HK-2 (cell line): ENCODE results near the gene C22orf15.

Experiments
- DNase-seq: peaks from one replicate; pipeline ENCODE4 v3.0.0-alpha.2; 2018; ENCODE audit not compliant: unreplicated experiment

Gene C22orf15

DNA sequence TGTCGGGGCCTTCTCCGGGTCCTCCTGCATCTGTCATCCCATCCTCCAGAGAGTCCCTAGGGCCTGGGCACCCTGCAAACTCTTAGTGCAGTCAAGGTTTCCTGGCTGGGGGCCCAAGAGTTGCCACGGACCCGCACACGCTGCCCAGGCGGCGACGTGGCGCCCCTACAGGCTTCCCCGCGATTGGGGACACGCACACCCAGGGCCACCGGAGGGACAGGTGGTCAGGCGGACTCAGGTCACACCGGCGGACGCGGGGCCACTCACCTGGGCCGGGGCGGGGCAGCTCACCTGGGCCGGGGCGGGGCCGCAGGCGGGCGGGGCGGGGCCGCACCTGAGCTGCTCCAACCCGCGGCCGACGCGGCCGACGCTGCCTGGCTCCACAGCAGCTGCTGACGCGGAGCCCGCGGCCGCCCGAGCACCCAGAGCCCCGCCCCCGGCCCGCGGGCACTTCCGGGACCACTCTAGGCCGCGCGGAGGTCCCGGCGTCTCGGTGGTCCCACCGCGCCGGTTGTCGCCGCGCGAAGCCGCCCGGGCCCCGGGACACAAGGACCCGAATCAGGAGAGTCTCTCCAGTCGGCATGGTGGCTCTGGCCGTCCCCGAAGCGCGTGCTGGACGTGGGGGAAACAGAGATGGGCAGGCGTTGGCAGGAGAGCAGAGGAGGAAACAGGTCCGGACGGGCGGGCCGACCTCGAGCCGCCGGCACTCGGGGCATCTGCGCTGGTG, 11.9 kb upstream of the C22orf15 start, which contains the start of gene ZNF70:
ZNF70 (minus strand) TSS at position 399 of the 727 bp plus-strand sequence. CDS start 5,972 bp downstream, outside the sequence.
- DNase-seq, result peak; percentile 83

DNA sequence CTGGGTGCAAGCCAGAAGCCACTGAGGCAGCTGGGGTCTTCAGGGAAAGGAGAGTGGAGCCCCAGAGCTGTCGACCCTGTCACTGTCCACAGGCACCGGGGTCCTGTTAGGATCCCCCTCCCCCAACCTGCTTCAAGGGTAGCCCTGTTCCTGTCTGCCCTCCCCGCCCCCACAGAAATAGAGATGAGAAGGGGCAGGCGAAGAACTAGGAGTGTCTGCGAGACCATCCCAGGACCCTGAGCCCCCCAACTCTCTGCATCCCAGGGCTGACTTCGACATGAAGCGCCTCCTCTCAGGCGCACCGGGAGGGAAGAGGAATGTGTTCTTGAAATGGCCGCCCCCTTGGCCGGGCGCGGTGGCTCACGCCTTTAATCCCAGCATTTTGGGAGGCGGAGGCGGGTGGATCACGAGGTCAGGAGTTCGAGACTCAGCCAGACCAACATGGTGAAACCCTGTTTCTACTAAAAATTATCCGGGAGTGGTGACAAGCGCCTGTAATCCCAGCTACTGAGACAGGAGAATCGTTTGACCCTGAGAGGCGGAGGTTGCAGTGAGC, 11.3 kb upstream of the C22orf15 start:
- DNase-seq, result no peak

DNA sequence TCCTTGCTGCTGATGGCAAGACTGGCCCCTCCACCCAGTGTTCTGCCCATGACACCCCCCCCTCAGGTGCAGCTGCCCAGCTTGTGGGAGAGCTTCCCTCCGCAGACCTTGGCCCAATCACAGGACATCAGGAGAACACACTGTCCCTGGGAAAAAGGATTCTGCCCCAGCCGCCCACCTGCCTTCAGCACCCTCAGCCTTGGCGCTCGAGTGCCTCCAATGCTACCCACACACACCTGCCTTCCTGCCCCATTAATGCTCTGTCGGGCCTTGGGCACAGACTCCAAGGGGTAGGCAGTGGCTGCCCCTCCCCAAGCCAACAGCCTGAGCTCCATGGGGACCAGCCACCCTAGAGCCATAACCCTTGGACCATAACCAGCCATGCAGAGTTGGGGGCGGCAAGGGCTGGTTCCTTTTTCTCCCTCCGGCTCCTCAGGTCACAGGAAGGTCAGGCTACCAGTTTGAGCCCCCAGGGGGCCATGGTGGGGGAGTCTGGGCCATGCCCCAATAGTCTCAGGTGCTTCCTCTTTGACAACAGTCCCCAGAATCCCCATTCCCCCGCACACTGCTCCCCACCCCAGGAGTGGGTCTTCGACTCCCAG, 10.6 kb upstream of the C22orf15 start:
- no peak for DNase-seq

DNA sequence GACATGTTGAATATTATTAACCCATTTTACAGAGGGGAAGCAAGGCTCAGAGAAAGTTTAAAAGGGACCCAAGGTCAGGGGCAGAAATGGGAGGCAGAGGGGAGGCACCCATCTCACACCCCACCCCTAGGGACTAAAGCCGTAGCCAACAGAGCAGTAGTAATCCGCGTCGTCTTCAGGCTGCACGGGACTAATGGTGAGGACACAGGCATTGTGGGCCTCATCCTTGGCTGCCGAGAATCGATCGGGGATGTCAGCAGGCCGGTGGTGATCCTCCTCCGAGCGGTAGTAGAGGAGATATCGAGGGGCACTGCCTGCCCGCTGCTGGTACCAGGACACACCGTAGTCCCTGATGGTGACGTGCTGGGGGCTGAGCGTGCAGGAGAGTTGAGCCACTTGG, 10.0 kb upstream of the C22orf15 start:
- no peak for DNase-seq

DNA sequence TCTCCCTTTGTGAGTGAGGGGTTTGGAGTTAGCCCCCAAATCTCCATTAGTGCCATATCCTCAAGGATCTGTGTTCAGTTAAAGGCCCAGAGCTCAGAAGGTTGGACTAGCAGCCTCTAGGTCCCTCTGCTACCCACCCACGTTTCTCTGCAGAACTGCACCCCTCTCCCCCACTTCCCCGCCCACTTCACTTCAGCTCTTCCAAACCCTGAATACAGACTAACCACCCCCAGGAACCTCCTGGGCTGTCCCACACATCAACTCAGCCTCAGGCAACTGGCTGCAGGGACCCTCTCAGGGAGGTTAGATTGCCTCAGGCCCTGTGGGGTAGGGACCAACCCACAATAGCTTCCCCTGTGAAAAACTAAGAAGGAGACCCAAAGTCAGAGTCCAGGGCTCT, 9.4 kb upstream of the C22orf15 start:
- no peak for DNase-seq

DNA sequence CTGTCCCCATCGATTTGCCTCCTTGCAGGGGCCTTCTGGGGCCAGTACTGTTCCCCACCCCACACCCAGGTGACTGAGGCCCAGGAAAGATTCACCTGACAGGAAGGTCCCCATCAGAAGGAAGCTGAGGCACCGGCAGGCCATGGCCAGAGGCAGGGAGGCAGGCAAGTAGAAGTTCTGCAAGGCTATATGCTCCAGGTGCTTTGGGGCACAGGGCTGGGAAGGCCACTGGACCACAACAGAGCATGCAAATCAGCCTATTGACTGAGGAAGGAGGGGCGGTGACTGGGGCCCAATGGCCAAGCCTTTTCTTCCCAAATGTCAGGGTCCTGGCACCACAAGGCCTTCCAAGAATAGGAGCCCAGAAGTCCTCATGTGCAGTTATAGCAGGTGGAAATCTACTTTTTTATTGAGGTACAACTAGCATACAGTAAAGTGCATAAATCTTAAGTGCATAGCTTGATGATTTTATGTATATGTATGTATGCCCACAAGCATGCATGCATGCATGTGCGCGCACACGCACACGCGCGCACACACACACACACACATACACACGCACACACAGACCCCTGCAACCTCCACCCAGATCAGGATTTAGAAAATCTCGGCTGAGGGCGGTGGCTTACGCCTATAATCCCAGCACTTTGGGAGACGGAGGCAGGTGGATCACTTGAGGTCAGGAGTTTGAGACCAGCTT, 8.4 kb upstream of the C22orf15 start, which contains the start of gene VPREB3:
VPREB3 (minus strand) TSS at position 206 of the 700 bp plus-strand sequence; CDS start at position 144, 62 bp downstream.
- no peak for DNase-seq

DNA sequence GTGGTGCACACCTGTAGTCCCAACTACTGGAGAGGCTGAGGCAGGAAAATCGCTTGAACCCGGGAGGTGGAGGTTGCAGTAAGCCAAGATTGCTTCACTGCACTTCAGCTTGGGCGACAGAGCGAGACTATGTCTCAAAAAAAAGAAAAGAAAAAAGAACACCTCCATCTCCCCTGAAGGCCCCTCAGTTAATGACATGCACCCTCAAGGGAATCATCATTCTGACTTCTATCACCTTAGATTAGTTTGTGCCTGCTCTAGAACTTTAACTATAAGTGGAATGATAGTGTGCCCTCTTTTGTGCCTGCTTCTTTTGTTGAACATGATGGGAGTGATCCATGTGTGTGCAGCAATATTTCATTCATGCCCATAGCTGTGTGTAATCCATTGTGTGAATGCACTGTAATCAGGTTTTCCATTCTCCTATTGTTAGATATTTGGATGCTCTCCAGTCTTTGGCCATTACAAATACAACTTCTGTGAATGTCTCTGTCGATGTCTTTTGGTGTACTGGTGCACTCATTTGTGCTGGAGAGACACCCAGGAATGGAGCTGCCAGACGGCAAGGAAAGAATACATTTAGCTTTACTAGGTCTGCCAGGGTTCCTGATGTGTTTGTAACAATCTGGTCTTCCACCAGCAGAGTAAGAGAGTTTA, 7.7 kb upstream of the C22orf15 start:
- DNase-seq, result no peak

DNA sequence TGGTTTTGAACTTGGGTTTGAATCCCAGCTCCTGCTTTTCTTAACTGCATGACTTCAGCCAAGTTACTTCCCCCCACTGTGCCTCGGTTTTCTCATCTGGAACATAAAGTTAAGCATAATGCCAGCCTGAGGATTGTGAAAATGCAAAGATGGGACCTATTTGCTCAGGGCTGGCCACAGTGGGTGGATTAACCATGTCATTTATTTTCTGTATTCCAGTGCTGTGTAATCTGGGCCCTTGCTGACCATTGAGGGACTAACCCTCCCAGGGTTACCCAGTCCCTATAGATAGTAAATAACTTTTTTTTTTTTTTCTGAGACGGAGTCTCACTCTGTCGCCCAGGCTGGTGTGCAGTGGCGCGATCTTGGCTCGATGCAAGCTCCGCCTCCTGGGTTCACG, 7.1 kb upstream of the C22orf15 start:
- DNase-seq, result no peak

DNA sequence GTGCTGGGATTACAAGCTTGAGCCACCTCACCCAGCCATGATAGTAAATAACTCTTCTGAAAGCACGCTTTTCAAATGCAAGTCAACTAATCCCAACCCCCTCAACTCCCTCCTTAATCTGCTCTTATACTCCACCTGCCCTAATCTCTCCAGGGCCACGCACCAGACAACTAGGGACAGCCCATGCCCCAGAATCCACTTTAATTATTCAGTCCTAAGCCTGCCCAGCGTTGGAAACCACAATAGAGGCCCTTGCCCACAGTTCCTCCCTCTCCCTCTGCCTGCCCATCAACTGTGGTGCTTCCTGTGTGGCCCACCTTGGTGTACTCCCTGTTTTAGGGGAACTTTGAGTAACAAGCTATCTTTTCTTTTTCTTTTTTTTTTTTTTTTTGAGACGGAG, 5.9 kb upstream of the C22orf15 start:
- DNase-seq, result no peak

DNA sequence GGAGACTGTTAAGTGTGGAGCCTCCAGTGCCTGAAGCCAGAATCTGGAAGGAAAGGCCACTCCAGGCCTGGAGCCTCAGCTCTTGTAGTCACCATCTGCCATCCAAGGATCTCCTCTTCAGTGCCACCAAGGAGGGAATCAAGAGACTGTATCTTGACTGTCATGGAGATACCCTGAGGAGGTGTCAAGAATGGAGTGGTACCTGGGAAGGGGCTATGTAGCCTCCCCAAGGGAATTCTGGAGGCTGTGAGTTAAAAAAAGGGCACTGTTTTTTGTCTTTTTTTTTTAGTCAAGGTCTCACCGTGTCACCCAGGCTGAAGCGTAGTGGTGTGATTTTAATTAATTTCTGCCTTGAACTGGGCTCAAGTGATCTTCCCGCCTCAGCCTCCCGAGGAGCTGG, 3.2 kb upstream of the C22orf15 start:
- DNase-seq, result no peak

DNA sequence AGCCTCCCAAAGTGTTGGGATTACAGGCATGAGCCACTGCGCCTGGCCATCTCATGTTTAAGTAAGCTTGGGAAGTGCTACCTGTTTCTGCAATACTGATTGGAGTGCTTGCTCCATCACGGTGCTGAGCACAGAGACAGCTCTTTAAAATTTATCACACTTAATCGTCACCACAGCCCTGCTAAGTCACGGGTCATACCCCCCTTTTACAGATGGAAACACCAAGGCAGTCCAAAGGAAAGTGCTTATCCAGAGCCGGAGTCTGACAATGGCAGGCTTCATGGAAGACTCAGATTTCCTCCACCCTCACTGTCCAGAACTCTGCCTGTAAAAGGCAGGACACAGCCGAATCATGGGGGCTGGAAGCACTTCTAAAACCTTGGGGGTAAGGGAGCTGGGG, 2.7 kb upstream of the C22orf15 start:
- no peak for DNase-seq

DNA sequence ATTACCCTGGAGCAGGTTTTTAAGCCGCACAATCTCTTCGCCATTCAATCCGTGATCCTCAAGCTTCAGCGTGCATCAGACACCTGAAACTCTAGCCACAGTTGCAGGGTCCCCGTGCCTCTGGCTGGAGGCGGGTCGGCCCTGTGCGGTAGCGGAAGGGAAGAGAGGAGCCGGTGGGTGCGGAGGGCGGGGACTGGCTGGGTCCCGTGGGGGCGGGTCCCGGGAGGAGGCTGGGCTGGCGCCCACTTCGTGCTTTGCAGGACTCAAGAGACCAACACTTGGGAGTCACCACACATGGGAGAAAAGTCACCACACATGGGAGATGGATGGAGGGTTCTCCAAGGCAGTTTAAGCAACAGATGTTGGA, 772 bp downstream of the C22orf15 start:
- DNase-seq, result no peak

DNA sequence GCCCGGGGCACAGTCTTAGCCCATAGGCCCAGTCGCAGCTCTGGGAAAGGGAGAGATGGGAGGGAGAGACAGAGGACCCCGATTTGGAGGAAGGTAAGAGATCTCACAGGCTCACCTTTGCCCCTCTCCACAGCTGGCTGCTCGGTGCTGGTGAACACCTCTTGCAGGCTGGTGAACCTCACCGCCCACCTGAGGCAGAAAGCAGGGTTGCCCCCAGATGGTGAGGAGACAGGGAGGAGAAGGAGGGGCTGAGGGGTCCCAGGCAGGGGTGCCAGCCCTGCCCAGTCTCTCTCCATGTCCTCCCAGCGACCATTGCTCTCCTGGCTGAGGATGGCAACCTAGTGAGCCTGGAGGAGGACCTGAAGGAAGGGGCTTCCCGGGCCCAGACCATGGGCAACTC, 1.2 kb downstream of the C22orf15 start:
- no peak for DNase-seq

DNA sequence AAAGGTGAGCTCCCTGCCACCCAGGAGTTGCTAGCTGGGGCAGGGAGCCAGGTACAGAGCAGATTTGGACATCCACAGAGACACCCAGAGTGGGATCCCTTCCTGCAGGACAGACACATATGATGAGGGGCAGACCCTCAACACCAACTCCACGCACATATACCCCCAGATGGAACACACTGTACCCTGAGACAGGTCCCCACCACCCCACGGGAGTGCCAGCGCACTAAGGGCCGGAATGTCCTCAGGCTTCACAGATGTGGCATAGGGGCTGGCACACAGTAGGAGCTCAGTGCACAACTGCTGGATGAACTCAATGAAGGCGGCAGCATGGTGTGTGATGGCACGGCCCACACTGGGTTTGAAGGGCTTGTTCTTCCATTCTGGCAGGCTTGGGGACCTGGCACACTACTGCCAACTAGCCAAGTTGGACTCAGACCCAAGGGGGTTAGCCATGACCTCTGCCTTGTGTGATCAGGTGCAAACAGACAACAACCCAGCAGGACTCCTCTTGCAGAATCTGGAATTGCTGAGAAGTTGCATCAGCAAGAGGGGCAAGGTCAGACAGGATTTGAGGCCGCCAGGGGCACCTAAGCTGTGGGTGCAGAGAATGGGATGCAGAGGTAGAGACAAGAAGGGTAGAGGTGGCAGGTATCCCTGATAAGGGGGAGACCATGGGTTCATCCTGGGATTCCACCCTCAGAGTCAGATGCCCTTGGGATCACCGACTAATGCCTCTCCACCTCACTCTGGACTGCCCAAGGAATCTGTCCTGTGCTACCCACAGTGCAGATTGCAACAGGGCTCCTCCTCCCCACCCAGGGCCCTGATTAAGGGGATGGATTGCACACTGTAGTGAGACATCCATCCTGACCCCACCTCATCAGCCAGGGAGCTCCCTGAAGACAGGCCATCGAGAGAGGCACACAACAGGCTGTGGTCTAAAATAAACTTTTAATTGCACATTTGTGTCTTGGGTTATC, 2.4 kb downstream of the C22orf15 start:
- no peak for DNase-seq

DNA sequence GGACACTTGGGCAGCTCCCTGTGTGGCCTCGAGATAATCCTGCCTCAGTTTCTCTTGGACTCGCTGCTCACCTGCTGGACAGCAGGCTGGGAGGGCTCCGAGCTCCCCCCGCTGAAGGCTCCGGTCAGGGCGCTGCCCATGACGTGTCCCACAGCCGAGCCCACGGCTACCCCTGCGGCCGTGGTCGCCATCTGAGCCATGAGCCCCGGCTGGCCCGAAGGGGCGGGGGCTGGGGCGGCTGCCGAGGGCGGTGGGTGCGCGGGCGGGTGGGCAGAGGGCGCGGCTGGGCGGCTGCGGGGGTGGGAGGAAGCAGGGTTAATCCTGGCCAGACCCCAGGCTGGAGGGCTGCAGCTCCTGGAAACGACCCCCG, 4.5 kb downstream of the C22orf15 start:
- DNase-seq, result no peak

DNA sequence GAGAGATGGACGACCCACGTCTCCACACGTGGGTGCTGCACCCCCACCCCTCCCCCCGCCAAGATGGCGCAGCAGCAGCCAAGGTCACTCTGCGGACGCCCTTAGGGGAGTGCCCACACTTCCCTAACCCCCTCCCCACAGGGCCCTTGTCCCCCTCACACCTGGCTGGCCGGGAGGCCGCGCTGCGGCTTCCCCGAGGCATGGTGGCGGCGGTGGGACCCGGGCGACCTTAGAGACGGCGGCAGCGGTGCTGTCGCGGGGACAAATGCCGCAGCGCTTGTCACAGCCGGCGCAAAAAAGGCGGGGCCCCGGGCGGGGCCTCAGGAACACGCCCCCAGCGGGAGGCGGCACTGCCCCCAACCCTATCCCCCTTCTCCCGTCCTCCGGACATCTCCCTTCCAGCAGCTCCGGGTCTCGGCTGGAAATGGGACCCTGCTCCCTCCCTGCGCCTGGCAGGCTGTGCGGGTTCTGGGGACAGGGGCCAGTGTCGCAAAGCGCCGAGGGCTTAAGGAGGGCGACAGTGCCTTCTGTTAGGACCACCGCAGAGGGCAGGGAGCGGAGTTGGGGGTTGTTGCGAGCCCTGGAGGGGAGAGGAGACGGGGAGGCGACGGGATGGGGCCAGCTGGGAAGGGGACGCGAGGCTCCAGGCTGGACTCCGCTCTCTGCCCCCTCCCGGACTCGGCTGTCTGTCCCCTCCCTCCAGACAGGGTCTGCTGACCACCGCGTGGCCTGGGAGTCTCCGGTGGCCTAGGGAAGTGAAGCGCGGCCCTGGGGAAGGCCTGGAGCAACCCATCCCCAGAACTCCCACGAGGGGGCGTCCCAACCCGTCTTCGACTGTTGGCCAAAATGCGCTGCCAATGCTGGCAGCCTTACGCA, 5.1 kb downstream of the C22orf15 start, which contains the start of gene CHCHD10:
CHCHD10 (minus strand) TSS at position 300 of the 876 bp plus-strand sequence; CDS start at position 202, 98 bp downstream.
- peak; percentile 69 for DNase-seq

DNA sequence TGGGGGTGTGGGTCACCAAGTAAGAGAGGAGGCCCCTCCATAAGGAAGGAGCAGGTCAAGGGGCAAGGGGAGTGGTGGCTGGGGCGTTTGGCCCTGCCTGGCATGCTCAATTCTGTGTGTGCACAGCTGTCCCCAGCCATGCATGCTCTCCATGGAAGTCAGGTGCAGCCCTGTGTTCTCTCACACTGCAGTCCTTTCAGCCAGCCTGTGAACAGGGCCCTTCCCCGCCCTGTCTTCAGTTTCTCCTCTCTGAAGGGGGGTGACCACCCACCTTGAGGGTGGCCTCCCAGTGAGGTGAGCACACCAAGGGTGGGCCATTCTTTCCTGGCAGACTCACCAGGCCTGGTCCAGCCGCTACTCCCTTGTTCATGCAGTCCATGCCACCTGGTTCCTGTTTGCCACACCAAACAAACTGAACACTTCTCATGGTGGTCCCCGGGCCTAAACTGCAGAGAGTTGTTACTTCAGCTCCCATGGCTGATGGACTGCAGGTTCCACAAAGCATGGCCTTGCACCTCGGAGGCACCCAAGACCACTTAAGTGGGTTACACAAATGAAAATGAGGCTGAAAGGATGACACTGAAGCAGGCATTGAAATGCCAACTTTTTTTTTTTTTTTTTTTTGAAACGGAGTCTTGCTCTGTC, 6.7 kb downstream of the C22orf15 start:
- no peak for DNase-seq

DNA sequence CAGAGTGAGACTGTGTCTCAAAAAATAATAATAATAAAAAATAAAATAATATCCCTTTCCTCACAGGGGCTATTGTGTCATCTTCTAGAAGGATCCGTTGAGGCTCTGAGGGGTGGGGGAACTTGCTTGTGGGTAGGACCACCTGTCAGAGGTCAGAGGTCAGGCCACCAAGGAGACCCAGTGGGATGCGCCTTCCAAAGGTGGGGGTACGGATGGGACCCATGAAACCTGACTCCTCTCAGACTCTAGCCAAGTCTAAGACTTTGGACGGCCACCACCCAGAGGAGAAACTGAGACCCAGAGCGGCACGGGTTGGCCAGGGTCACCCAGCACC, 9.5 kb downstream of the C22orf15 start:
- no peak for DNase-seq
